Astrocyte of the cerebellum (primary cell): Measurements from ENCODE around the gene NACC2.

Experiments used
- DNase-seq: peaks from one replicate; pipeline ENCODE4 v3.0.0-alpha.2; 2011; ENCODE audit warnings: low read depth
- H3K4me3 ChIP-seq: 2 replicates; pipeline ENCODE4 v1.5.1; 2011; ENCODE audit warnings: mild to moderate bottlenecking, low read depth, low read length, moderate library complexity
- in situ Hi-C: cut with HindIII; loops from 2 replicates; pipeline ENCODE4 v1.10.0; 2017; ENCODE audit warnings: low sequenced_read_pairs
- TF ChIP-seq, protein P1 (sequence below): IDR thresholded peaks from 2 replicates; pipeline ENCODE4 v1.5.1; 2012; ENCODE audit warnings: low read length, low read depth, moderate library complexity, mild to moderate bottlenecking; ENCODE audit errors: missing control alignments

NACC2 gene

DNA sequence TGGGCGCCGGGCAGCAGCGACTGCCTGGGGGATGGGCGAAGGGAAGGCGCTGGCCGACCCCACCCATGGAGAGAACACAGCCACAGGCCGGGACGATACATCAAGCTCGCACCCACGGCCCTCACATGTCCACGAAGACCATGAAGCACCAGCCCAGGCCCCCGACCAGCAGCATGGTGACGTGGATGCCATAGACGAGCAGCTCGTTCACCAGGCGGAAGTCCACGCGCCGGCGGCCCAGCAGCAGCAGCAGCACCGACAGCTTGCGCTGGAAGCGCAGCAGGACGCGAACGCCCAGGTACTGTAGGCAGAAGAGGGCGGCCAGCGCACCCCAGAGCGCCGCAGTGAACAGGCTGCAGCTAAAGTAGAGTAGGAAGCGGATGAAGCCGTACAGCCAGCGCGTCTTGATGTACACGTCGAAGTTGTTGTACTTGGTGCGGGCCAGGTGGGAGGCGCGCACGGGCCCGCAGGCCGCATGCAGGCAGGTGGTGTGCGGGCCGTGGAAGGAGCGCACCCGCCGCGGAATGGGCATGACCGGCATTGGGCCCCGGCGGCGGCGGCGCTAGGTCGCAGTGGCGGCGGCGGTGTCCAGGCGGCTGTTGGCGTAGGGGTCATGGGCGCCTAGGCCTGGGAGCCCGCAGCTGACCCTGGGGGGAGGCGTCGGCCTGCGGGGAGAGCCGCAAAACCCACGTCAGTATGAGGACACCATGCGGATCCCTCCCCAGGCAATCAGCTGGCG lies 21.4 kb upstream of the NACC2 start:
- in situ Hi-C loops = no loop called here
- H3K4me3 ChIP-seq = no peak overlapping the region
- TF ChIP-seq, protein P1, sequence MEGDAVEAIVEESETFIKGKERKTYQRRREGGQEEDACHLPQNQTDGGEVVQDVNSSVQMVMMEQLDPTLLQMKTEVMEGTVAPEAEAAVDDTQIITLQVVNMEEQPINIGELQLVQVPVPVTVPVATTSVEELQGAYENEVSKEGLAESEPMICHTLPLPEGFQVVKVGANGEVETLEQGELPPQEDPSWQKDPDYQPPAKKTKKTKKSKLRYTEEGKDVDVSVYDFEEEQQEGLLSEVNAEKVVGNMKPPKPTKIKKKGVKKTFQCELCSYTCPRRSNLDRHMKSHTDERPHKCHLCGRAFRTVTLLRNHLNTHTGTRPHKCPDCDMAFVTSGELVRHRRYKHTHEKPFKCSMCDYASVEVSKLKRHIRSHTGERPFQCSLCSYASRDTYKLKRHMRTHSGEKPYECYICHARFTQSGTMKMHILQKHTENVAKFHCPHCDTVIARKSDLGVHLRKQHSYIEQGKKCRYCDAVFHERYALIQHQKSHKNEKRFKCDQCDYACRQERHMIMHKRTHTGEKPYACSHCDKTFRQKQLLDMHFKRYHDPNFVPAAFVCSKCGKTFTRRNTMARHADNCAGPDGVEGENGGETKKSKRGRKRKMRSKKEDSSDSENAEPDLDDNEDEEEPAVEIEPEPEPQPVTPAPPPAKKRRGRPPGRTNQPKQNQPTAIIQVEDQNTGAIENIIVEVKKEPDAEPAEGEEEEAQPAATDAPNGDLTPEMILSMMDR = no peak
- DNase-seq = no peak

DNA sequence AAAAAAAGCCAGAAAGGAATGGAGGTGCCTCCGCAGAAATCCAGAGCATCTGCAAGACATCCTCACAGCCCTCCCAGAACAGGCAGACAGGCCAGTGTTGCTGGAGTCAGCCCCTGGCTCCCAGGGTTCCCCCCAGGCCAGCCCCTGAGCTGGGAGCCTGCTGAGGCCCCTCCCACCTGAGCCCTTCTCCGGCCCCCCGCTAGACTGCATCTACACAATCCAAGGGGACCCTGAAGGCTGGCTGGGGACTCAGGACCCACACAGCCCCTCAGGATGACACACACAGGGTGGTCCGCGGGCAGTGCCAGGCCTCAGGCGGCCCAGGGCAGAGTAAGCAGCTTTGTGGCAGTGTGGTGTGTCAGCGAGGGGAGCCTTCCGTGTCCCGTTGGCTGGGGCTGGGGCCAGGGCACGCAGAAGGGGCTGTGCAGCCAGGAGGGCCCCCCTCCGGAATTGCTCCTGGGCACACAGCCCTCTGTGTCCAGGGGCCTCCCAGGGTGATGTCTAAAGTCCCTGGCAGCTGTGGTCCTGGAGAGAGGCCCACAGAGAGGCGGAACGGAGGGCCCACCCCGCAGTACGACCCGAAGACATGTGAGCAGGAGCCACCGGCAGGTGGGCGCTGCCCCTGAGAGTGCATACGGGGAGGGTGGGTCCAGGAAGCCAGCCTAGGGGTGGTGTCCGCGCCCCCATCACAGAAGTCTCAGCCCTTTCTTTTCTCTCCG lies 20.7 kb upstream of the NACC2 start:
- H3K4me3 ChIP-seq = no peak overlapping the region
- TF ChIP-seq, protein P1 = no peak
- no peak for DNase-seq
- in situ Hi-C loops = no loop called here

DNA sequence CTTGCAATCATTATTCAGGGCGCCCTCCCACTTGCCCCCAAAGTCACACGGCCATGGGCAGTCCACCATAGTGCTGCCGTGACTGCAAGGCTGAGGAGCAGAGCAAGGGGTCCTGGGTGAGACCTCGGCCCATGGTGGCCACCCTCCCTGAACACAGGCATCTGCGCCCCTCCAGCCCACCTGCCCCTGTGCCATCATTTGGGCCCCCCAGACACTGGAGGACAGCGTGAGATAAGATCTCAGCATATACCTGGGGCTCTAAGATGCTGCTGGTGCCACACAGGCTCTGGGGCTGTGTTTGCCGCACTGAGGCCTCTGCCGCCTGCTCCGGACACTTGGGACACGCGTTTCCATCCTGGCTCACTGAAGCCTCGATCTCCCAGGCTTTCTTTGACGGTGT lies 20.1 kb upstream of the NACC2 start:
- in situ Hi-C loops = no loop called here
- no peak for DNase-seq
- H3K4me3 ChIP-seq = no peak overlapping the region
- TF ChIP-seq, protein P1 = no peak

DNA sequence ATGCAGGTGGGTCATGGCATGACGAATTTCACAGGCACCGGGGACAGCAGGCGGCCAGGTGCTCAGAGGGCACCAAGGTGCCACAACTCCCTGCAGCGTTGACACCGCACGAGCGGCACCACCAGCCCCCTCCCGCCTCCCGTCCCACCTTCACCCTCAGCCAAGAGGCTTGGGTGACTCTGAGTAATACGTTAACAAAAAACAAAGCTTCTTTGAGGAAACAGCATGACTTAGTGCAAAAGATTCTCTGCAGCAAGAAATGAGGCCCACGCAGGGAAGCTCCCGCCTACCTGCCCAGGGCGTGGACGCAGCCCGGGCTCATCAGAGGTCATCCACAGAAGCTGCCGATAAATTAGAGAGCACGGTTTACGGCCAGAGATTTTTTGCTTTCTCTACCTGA lies 19.5 kb upstream of the NACC2 start:
- TF ChIP-seq, protein P1 = no peak
- no peak overlapping the region for H3K4me3 ChIP-seq
- in situ Hi-C loops = loop anchor here (5.0 kb wide), 1 partner anchor 77 kb away; no protein-coding TSS in a partner anchor
- DNase-seq = no peak

DNA sequence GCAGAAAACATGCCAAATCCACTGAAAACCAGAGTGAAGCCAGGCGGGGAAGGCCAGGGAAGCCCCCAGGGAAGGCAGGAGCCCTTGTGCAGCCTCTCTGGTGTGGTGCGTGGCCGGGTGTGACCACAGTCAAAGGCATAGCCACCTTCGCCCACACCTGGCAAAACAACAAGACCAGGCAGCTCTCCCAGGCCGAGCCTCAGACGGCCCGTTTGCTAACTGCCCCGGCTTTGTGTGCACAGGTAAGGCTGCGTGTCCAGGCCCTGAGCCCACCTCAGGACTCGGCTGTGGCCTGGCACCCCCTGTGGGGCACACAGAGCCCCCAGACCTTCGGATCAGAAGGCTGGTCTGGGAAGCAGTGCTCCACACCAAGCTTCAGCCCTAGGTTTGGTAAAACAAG lies 17.5 kb upstream of the NACC2 start:
- no peak for DNase-seq
- no peak overlapping the region for H3K4me3 ChIP-seq
- in situ Hi-C loops = loop anchor here (5.0 kb wide), 1 partner anchor 75 kb away; no protein-coding TSS in a partner anchor
- TF ChIP-seq, protein P1 = no peak

DNA sequence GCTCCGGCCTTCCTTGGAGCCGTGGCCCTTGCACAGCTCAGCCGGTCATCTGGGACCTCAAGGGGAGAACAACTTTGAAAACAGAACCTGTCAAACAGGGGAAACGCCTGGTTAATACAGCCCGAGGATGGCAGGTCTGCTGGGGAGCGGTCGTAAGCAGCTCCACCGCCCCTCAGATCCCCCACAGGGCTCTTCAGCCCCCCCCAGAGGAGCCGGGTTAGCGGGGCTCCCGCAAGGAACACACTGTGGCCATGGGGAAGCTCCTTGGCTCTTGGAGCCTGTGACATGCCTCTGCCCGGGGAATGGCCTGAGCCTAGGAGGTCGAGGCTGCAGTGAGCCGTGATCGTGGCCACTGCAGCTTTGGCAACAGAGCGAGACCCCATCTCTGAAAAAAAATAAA lies 16.8 kb upstream of the NACC2 start:
- in situ Hi-C loops = loop anchor here (5.0 kb wide), 1 partner anchor 75 kb away; no protein-coding TSS in a partner anchor
- DNase-seq = no peak
- TF ChIP-seq, protein P1 = no peak
- no peak overlapping the region for H3K4me3 ChIP-seq
